HuH-7 (cell line): ENCODE measurements around the gene INO80C.

Experiments used
- DNase-seq: peaks from one replicate; pipeline ENCODE4 v3.0.0; 2011; ENCODE audit warnings: low spot score

Gene INO80C

GRCh38 chr18:35430721-35431373 is 66.9 kb downstream of the INO80C start:
- no peak for DNase-seq

GRCh38 chr18:35426786-35427185 is 71.0 kb downstream of the INO80C start:
- no peak for DNase-seq

- DNase-seq = no peak
Measured at GRCh38 chr18:35424356-35424755, 73.4 kb downstream of the INO80C start.

- DNase-seq = no peak
Measured at GRCh38 chr18:35422237-35422636, 75.5 kb downstream of the INO80C start.

- no peak for DNase-seq
Measured at GRCh38 chr18:35418610-35419009, 79.2 kb downstream of the INO80C start.
